PC-9 (cell line): Measurements from ENCODE around the gene TSPAN18. TPM values are rescaled to one million over a fixed set of nuclear protein-coding genes. Genes with fewer than 3 reads are reported as not detected.

ENCODE experiments used
- BruUV-seq: library from RNA; stranded (reverse); fragments of 400-500 nt; replicated peaks from 2 replicates; lab custom pipeline; 2021; lab: Mats Ljungman, UMichigan
- CTCF ChIA-PET: fragments of 300-600 bp; sonication (Branson Sonifier 250); formaldehyde crosslinking; loops from one replicate; lab custom pipeline; 2022; ENCODE audit warnings: antibody characterized with exemption; lab: Charles Lee
- POLR2A ChIA-PET: fragments of 300-600 bp; sonication (Branson Sonifier 250); formaldehyde crosslinking; loops from one replicate; lab custom pipeline; 2022; ENCODE audit warnings: antibody characterized with exemption; ENCODE audit not compliant: unreplicated experiment; lab: Charles Lee
- DNase-seq, 2 experiments: peaks; one replicate each; pipeline versions ENCODE4 v3.0.0 to v3.0.0-alpha.2; 2015 to 2022; ENCODE audit warnings: mixed read lengths in 1 of 2
- H2AFZ ChIP-seq: fragments of 200-600 bp; sonication (generic); 2 replicates; pipeline ENCODE4 v1.8.1; 2017; ENCODE audit warnings: antibody characterized with exemption
- H3F3A ChIP-seq: fragments of 200-600 bp; sonication (generic); 2 replicates; pipeline ENCODE4 v1.8.1; 2017; ENCODE audit warnings: antibody characterized with exemption, mild to moderate bottlenecking, low read depth; ENCODE audit not compliant: insufficient read depth
- H3K27ac ChIP-seq: fragments of 200-600 bp; sonication (generic); 2 replicates; pipeline ENCODE4 v1.6.1; 2016; ENCODE audit warnings: mixed run types
- H3K27me3 ChIP-seq: fragments of 200-600 bp; sonication (generic); 2 replicates; pipeline ENCODE4 v1.6.1; 2016; ENCODE audit warnings: low read depth, mixed run types; ENCODE audit not compliant: insufficient read depth
- H3K36me3 ChIP-seq: fragments of 200-600 bp; sonication (generic); 2 replicates; pipeline ENCODE4 v1.6.1; 2016; ENCODE audit warnings: low read depth, mixed run types
- H3K4me1 ChIP-seq: fragments of 200-600 bp; sonication (generic); replicated peaks from 2 replicates; pipeline ENCODE4 v1.6.1; 2016; ENCODE audit warnings: mixed run types; ENCODE audit not compliant: insufficient read depth
- H3K4me2 ChIP-seq: fragments of 200-600 bp; sonication (generic); 2 replicates; pipeline ENCODE4 v1.6.1; 2017; ENCODE audit warnings: mixed run types
- H3K4me3 ChIP-seq: fragments of 200-600 bp; sonication (generic); 2 replicates; pipeline ENCODE4 v1.6.1; 2016; ENCODE audit warnings: mixed run types
- H3K79me2 ChIP-seq: fragments of 200-600 bp; sonication (generic); 2 replicates; pipeline ENCODE4 v1.6.1; 2017; ENCODE audit warnings: low read depth, mixed run types
- H3K9me2 ChIP-seq: fragments of 200-600 bp; sonication (generic); 2 replicates; pipeline ENCODE4 v1.8.1; 2017; ENCODE audit warnings: mild to moderate bottlenecking; ENCODE audit not compliant: insufficient read depth
- H3K9me3 ChIP-seq: fragments of 200-600 bp; sonication (generic); 2 replicates; pipeline ENCODE4 v1.8.1; 2016; ENCODE audit warnings: low read depth; ENCODE audit not compliant: insufficient read depth
- H4K20me1 ChIP-seq: fragments of 200-600 bp; sonication (generic); 2 replicates; pipeline ENCODE4 v1.8.1; 2017; ENCODE audit not compliant: insufficient read depth
- EZH2 ChIP-seq: fragments of 200-600 bp; sonication (generic); IDR thresholded peaks from 2 replicates; pipeline ENCODE4 v1.8.0; 2017; ENCODE audit warnings: antibody characterized with exemption, low read depth
- intact Hi-C: fragments of 100-400 bp; cut with micrococcal nuclease; formaldehyde crosslinking; loops from one replicate; pipeline ENCODE4 v1.10.0; 2022; ENCODE audit not compliant: unreplicated experiment
- total RNA-seq: library from RNA; stranded (reverse); gene quantifications from 2 replicates; pipeline ENCODE4 v1.2.3, GENCODE V29; 2021
- TF ChIP-seq, protein P1 (sequence below): fragments of 200-600 bp; sonication (generic); conservative IDR thresholded peaks from 2 replicates; pipeline ENCODE4 v1.6.1; 2017; ENCODE audit warnings: mixed run types, antibody characterized with exemption, mild to moderate bottlenecking, moderate library complexity

The TSPAN18 gene
- total RNA-seq, 1 experiment from 2014 or later, result not detected

DNA sequence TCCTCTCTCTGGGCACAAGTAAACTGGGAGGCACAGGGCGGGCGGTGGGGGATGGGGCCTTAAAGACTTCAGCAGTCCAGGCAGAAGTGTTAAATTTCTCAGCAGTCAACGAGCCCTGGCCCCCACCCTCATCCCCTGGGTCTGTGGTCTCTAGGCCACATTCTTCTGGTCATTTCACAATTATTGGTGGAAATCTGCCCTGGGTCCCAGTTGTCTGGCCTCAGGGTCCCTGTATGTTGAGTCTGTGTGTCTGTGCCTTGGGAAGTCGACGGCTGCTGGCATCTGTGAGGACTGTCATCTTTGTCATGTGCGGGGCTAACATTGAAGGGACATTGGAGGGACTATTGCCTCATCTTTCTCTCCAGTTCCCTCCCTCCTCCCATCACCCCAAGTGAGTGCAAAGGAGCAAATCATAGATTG is 1.7 kb downstream of the TSPAN18 start:
- H3K4me1 ChIP-seq, result no peaks in the 10 kb centered on the region
- ChIA-PET CTCF (no interaction called here), POLR2A (no interaction called here)
- no peaks in the 10 kb centered on the region for H4K20me1 ChIP-seq
- no peaks in the 10 kb centered on the region for H3F3A ChIP-seq
- H3K9me2 ChIP-seq, result no peaks in the 10 kb centered on the region
- intact Hi-C loops, result loop anchor here (5.0 to 10.0 kb wide), 3 partner anchors 106 to 184 kb away; no protein-coding TSS in a partner anchor
- H2AFZ ChIP-seq, result no peak overlapping the region
- H3K4me3 ChIP-seq, result no peak overlapping the region
- H3K36me3 ChIP-seq, result no peaks in the 10 kb centered on the region
- H3K79me2 ChIP-seq, result no peaks in the 10 kb centered on the region
- no peak for DNase-seq
- TF ChIP-seq, protein P1, sequence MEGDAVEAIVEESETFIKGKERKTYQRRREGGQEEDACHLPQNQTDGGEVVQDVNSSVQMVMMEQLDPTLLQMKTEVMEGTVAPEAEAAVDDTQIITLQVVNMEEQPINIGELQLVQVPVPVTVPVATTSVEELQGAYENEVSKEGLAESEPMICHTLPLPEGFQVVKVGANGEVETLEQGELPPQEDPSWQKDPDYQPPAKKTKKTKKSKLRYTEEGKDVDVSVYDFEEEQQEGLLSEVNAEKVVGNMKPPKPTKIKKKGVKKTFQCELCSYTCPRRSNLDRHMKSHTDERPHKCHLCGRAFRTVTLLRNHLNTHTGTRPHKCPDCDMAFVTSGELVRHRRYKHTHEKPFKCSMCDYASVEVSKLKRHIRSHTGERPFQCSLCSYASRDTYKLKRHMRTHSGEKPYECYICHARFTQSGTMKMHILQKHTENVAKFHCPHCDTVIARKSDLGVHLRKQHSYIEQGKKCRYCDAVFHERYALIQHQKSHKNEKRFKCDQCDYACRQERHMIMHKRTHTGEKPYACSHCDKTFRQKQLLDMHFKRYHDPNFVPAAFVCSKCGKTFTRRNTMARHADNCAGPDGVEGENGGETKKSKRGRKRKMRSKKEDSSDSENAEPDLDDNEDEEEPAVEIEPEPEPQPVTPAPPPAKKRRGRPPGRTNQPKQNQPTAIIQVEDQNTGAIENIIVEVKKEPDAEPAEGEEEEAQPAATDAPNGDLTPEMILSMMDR, result no peak
- TF ChIP-seq EZH2, result no peak
- no peaks in the 10 kb centered on the region for H3K9me3 ChIP-seq
- H3K27ac ChIP-seq, result no peak overlapping the region
- BruUV-seq, result no TSS peak
- H3K27me3 ChIP-seq, result peaks cover 17% of the 10 kb centered on the region; the same call in 1 of the 2 replicates
- H3K4me2 ChIP-seq, result no peak overlapping the region

DNA sequence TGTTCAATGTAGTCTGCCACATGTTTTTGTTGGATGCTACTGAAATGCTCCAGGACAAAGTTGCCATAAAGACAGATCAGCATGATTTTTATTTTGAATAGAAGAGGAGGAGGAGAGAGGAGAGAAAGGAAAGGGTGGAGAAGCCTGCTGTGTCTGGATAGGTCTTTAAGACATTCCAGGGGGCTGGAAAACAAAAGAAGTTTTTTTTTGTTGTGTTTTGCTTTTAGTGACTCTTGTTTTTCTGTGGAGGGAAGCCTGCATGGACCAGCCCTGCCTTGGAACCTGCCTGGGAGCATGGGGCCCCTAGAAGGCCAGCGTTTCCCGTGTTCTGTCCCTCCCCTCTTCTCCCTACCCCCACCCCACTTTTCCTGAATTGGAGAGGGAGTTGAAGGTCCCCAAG is 2.3 kb downstream of the TSPAN18 start:
- TF ChIP-seq, protein P1, result no peak
- no peak for TF ChIP-seq EZH2
- Histone ChIP-seq H2AFZ (no peak overlapping the region), H4K20me1 (no peaks in the 10 kb centered on the region), H3F3A (no peaks in the 10 kb centered on the region), H3K27ac (no peak overlapping the region), H3K79me2 (no peaks in the 10 kb centered on the region), H3K4me2 (no peak overlapping the region), H3K9me2 (no peaks in the 10 kb centered on the region), H3K4me3 (no peak overlapping the region), H3K27me3 (peaks cover 17% of the 10 kb centered on the region; the same call in 1 of the 2 replicates), H3K36me3 (no peaks in the 10 kb centered on the region), H3K4me1 (no peaks in the 10 kb centered on the region), H3K9me3 (no peaks in the 10 kb centered on the region)
- no TSS peak for BruUV-seq
- POLR2A ChIA-PET, result no interaction called here
- DNase-seq, result no peak
- intact Hi-C loops, result loop anchor here (5.0 to 10.0 kb wide), 3 partner anchors 107 to 183 kb away; no protein-coding TSS in a partner anchor
- CTCF ChIA-PET, result no interaction called here

DNA sequence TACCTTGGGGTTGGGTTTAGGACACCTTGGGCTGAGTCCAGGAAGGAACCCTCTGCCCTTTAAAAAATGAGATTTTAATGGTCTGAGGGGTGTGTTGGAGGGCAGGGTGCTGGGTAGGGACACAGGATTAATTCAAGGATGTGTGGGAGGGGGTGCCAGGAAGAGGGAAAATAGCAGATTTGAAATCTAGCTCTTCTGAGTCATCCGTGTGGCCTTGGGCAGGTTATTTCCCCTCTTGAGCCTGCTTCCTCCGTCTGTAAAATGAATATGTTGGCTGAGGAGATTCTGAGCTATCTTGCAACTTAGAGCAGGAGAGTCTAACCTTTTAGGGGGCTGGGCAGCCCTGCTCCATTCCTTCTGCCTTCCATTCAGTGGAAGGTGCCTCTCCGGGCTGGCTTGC is 3.0 kb downstream of the TSPAN18 start:
- no TSS peak for BruUV-seq
- CTCF ChIA-PET, result no interaction called here
- Histone ChIP-seq H3K79me2 (no peaks in the 10 kb centered on the region), H3K36me3 (no peaks in the 10 kb centered on the region), H3K4me3 (no peak overlapping the region), H2AFZ (no peak overlapping the region), H3K4me1 (no peaks in the 10 kb centered on the region), H3K27me3 (peaks cover 23% of the 10 kb centered on the region; the same call in 1 of the 2 replicates), H3K4me2 (no peak overlapping the region), H3K27ac (no peak overlapping the region), H3K9me2 (no peaks in the 10 kb centered on the region), H4K20me1 (no peaks in the 10 kb centered on the region), H3F3A (no peaks in the 10 kb centered on the region), H3K9me3 (no peaks in the 10 kb centered on the region)
- POLR2A ChIA-PET, result no interaction called here
- no peak for DNase-seq
- TF ChIP-seq EZH2, result no peak
- TF ChIP-seq, protein P1, result no peak
- intact Hi-C loops, result loop anchor here (5.0 to 10.0 kb wide), 3 partner anchors 107 to 183 kb away; no protein-coding TSS in a partner anchor
